ENCODE data around the gene LMNB1.
"Not testable (repeated sequence)": the region's sequence is repeated elsewhere in the genome, so short reads cannot be mapped to it uniquely, and the experiment has no call there.

The LMNB1 gene, protein sequence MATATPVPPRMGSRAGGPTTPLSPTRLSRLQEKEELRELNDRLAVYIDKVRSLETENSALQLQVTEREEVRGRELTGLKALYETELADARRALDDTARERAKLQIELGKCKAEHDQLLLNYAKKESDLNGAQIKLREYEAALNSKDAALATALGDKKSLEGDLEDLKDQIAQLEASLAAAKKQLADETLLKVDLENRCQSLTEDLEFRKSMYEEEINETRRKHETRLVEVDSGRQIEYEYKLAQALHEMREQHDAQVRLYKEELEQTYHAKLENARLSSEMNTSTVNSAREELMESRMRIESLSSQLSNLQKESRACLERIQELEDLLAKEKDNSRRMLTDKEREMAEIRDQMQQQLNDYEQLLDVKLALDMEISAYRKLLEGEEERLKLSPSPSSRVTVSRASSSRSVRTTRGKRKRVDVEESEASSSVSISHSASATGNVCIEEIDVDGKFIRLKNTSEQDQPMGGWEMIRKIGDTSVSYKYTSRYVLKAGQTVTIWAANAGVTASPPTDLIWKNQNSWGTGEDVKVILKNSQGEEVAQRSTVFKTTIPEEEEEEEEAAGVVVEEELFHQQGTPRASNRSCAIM

DNA sequence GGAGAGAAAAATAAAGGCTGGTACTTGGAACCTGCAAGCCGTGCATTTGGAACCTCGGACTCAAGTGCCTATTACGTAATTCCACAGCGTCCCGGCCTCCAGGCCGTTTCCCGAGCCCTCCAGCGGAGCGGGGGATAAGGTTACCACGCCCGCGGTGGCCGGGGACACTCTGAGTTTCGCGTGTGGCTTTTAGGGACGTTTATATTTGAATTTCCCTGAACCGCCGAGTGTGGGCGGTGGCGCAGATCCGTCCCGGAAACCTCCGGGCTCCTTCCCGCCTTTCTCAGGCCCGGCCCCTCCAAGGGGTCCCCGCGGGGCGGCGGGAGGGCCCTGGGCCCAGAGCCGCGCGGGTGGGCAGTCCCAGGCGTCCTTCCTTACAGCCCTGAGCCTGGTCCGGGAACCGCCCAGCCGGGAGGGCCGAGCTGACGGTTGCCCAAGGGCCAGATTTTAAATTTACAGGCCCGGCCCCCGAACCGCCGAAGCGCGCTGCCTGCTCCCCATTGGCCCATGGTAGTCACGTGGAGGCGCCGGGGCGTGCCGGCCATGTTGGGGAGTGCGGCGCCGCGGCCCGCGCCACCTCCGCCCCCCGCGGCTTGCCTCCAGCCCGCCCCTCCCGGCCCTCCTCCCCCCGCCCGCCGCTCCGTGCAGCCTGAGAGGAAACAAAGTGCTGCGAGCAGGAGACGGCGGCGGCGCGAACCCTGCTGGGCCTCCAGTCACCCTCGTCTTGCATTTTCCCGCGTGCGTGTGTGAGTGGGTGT is at the start of gene LMNB1:
TSS of gene LMNB1 (plus strand) at position 638 of the 758 bp plus-strand sequence. CDS start 373 bp downstream, outside the sequence.
- DNase-seq (ENCODE audit: low spot score): peak; percentile 92

DNA sequence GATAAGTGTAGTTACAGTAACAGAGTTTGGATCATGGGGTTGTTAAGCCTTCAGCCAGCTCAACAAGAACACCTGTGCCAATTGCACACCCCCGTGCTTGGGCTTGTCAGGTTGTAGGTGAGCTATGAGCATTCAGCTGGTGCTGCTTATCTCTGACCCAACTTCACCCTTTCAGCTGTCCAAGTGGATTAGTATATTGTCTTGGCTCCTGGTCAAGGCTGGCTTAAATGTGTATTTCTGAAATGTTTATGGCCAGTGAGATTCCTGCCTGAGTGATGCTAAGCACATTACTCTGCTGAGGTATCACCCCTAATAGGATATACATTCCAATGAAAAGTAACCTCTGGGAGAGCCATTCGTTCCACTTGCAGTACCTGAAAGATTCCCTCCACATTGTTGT is 44.2 kb upstream of the LMNB1 start:
- no peak for DNase-seq (ENCODE audit: low spot score)

DNA sequence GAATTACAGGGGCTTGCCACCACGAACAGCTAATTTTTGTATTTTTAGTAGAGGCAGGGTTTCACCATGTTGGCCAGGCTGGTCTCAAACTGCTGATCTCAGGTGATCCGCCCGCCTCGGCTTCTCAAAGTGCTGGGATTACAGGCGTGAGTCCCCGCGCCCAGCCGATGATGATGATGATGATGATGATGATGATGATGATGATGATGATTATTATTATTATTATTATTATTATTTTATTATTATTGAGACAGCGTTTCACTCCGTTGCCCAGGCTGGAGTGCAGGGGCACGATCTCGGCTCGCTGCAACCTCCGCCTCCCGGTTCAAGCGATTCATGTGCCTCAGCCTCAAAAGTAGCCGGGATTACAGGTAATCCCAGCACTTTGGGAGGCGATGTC is 42.4 kb upstream of the LMNB1 start:
- DNase-seq (ENCODE audit: low spot score): not testable (repeated sequence)

DNA sequence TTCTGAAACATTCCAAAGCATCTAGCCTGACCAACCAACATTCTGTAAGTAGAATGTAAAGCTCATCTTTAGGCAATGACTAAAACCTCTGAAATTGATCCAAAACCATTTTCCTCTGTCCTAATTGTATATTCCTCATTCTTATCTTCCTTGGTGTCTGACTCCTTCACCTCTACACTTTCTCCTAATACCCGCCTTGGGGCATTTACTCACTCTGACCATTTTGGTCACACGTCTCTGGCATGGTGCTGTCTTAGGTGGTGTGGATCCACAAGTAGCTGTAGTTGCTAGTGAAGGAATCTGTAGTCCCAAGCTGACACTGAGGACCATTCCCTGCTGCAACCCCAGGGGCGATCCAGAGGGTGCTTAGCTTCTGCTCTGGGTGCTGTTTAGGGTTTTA is 40.8 kb upstream of the LMNB1 start:
- DNase-seq (ENCODE audit: low spot score): no peak

DNA sequence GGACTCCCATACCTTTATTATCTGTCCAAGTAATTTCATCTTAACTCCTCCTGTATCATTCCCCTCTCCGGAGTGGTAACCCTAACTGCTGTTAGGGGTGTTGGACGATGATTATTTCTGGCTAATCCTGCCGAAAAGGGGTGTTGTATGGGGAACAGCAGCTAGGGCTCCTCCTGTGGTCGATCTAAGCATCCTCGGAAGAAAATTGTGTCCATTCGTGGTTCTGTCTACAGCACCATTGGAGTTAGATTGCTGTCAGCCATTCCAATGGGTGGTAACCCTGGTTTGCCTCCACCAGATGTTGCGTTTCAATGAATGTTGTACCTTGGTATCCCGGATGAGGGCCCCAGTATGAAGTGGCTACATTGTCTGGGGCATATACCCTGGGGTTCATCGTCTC is 35.6 kb upstream of the LMNB1 start:
- DNase-seq (ENCODE audit: low spot score): no peak

DNA sequence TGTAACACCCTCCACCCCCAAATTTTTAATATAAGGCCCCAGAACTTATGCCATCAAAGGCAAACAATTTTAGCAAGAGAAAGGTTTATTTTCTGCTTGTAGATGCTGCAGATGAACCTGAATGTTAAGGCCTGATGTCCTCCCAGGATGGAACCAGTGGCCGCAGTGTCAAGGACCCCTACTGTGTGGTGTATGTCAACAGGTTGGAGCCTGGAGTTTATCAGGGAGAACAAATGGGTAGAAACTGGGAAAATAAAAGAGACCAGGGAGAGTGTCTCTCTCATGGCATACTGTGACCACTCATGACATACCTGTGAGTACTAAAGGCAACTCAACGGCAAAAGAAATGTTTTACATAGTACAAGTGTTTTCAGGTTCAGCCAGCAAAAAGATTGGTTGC is 34.5 kb upstream of the LMNB1 start:
- DNase-seq (ENCODE audit: low spot score): no peak

DNA sequence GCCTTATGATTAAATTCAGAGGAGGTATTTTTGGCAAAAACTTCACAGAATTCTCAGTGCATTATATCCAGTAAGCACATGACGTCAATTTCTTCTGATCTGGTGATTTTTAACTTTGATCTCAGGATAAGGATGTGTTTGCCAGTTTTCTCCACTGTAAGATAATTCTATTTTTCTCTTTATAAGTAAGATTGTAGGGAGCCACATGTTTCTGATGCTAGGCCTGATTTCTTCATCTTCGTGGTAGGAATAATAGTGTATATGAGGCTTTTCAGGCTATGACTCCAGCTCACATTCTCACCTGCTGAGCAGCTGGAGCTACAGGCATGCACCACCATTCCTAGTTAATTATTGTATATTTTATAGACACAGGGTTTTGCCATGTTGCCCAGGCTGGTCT is 32.1 kb upstream of the LMNB1 start:
- no peak for DNase-seq (ENCODE audit: low spot score)

DNA sequence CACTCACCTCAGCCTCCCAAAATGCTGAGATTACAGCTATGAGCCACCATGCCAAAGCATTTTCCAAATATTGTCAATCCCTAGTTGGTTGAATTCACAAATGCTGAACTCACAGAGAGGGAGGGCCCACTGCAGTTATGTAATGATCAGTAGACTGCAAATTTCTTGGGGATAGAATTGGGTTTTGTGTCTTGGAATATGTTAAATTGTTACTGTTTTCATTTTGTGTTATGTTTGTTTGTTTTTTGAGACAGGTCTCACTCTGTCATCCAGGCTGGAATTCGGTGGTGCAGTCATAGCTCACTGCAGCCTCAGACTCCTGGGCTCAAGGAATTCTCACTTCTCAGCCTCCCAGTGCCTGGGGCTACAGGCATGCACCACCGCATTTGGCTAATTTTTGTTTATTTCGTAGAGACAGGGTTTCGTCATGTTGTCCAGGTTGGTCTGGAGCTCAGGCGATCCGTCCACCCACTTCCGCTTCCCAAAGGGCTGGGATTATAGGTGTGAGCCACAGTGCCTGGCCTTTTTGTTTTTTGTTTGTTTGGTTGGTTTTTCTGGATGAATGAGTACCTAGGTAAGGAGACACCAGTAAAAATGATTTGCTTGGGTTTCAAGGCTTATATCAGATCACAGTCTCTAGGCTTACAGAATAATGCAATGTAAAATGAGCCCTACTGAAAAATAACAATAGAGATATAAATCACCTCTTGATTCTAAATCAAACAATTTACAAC is 31.5 kb upstream of the LMNB1 start:
- DNase-seq (ENCODE audit: low spot score): no peak

DNA sequence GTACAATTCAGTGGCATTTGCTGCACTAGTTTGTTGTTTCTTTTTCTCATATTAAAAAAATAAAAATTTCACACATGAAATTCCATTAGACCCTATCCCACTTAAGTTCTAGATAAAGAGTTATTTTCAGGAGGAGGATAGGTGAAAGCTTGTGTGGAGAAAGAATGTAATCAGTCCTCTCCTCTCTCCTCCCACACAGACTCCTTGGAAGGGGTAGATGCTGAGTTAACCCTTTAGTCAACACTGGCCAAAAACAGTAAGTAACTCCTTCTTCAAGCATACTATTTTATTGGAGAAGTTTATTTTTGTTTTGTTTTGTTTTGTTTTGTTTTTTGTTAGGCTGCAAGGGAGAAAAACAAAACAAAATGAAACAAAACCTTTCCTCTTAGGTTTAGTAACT is 30.6 kb upstream of the LMNB1 start:
- no peak for DNase-seq (ENCODE audit: low spot score)

DNA sequence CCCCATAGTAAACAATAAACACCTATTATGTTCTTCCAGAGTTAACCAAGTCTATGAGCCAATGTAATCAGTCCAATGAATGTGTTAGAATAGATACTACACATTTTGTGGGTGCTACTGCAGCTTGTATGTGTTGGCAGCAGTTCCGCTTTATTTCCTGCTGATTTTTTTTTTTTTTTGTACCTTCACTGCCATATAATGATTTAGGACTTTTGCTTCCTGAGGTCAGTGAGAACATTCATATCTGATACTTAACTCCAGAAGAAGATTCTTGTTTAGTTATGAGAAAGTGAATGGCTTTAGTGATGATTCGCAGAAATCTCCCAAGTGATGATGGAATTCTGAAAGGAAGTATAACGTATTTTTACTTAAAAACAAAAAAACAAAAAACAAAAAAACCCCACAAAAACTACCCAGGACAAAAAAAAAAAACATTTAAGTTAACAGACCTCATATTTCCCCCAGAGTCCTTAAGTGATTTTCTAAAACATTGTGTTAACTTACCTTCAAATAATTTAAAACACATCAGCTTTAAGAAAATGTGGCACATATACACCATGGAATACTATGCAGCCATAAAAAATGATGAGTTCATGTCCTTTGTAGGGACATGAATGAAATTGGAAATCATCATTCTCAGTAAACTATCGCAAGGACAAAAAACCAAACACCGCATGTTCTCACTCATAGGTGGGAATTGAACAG is 24.7 kb upstream of the LMNB1 start:
- DNase-seq (ENCODE audit: low spot score): no peak

DNA sequence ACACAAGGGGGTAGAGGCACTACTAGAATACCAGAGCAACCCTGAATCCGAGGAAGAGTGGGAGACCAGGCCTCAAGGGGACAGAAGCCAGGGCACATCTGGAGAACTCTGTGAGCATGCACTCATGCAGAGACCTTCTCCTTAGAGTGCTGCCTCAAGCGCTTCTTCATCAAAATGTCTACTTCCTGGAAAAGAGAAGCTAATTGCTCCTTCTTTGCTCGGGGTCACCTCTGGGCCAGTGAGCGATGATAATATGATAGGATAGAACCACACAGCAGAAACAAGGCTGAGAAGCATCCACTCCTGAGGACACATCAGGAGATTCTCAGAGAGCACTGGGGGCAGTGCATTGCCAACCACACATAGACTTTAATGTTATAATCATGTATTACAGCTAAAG is 23.7 kb upstream of the LMNB1 start:
- no peak for DNase-seq (ENCODE audit: low spot score)

DNA sequence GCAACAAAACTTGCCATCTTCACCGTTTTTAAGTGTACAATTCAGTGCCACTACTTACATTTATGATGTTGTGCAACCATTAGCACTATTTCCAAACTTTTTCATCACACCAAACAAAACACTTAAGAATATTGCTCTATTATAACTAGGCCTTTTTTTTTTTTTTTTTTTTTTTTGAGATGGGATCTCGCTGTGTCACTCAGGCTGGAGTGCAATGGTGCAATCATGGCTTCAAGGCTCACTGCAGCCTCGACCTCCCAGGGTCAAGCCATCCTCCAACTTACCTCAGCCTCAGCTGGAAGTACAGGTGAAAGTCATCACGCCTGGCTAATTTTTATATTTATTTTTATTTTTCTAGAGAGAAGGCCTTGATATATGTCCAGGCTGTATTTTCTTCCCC is 22.3 kb upstream of the LMNB1 start:
- DNase-seq (ENCODE audit: low spot score): no peak

DNA sequence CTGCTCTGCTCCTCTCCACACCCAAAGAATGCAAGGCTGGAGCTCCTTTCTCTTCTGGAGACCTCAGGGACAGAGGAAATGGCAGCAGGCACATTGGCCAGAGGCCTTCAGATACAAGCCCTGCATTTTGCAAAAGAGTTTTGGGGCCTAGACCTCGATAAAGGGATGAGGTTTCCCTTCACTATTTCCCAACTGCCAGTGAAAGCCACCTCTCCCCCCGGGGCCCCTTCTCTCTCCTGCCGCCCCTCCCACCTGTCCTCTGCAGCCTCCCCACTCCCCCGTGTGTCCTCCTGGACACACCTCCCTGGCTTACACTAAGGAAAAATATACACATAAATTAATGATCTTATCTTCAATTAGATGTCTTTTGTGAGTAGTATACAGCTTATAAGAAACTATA is 21.3 kb upstream of the LMNB1 start:
- no peak for DNase-seq (ENCODE audit: low spot score)

DNA sequence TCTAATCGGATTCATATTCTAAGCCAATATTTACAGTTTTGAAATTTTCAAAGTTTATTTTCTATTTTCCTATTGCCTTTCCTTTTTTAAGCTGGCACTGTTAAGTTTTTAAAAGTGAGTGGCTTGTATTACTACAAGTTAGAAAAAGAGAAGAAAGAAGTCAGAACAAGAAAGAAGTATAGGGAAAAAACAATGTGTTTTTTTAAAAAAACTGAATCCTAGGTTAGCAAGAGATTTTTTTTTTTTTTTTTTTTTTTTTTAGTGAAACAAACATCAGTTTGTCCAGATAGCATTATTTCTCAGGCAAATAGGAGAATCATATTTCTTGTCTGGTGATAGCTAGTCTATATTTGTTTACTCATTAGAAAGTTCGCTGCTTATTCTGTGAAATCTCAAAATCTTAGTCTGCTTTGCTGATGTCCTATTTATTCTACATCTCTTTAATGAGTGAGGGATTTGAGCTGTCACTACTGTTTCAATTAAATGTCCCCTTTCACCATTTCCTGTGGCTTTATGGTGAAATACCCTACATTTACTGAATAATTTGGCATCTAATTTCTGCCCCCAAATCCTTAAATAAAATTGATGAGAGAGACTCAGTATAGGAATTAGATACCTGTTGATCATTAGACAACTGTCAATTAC is 19.1 kb upstream of the LMNB1 start:
- no peak for DNase-seq (ENCODE audit: low spot score)

DNA sequence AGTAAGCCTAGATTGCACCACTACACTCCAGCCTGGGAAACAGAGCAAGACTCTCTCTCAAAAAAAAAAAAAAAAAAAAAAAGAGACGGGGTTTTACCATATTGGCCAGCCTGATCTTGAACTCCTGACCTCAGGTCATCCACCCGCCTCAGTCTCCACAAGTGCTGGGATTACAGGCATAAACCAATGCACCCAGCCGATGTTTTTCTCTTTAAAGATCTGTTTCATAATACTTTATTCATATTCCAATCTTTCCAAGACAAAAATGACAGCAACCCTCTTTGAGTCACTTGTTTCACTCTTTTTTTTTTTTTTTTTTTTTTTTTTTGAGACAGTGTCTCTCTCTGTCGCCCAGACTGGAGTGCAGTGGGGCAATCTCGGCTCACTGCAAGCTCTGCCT is 13.6 kb upstream of the LMNB1 start:
- no peak for DNase-seq (ENCODE audit: low spot score)

DNA sequence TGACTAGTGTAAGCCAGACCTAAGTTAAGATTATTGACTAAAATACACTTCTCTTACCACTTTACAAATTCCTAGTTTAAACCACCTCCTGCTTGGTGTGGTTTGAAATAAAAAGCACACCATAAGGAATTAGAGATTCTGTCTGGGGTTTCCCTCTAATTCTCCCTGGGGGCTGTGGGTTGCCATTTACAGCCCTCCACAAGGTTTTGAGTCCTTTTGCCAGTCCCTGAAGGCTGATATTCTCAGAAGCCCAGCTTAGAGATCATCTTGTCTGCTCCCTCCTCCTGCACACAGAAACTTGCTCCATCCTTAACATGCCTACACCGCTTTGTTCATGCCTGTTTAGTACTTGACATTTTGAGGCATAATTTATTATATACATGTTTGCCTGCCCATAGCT is 7.2 kb upstream of the LMNB1 start:
- DNase-seq (ENCODE audit: low spot score): no peak

DNA sequence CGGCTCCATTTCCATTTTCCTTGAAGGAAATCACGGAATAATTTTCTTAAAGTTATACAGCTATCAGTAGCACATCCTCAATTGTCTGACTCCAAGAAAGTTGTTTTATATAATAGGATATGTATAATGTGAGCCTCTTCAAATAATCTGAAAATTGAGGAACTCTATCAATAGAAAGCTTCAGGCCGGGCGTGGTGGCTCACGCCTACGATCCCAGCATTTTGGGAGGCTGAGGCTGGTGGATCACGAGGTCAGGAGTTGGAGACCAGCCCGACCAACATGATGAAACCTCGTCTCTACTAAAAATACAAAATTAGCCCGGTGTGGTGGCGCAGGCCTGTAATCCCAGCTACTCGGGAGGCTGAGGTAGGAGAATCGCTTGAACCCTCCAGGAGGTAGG is 3.4 kb upstream of the LMNB1 start:
- DNase-seq (ENCODE audit: low spot score): not testable (repeated sequence)

DNA sequence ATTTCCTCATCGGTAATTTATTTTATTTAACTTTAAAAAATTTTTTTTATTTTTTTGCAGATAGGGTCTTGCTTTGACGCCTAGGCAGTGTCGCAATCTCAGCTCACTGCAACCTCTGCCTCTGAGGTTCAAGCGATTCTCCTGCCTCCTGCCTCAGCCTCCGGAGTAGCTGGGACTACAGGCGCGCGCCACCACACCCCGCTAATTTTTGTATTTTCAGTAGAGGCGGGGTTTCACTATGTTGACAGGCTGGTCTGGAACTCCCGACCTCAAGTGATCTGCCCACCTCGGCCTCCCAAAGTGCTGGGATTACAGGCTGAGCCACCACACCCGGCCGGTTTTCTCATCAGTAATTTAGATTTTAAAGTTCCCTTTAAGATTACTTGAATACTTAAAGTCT is 2.3 kb upstream of the LMNB1 start:
- DNase-seq (ENCODE audit: low spot score): not testable (repeated sequence)

DNA sequence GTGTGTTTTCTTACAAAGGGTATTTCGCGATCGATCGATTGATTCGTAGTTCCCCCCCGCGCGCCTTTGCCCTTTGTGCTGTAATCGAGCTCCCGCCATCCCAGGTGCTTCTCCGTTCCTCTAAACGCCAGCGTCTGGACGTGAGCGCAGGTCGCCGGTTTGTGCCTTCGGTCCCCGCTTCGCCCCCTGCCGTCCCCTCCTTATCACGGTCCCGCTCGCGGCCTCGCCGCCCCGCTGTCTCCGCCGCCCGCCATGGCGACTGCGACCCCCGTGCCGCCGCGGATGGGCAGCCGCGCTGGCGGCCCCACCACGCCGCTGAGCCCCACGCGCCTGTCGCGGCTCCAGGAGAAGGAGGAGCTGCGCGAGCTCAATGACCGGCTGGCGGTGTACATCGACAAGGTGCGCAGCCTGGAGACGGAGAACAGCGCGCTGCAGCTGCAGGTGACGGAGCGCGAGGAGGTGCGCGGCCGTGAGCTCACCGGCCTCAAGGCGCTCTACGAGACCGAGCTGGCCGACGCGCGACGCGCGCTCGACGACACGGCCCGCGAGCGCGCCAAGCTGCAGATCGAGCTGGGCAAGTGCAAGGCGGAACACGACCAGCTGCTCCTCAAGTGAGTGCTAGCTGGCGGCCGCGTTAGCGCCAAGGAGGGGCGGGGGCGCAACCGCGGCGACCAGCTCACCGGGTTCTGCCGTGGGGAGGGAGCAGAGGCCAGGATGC is 480 bp downstream of the LMNB1 start:
- DNase-seq (ENCODE audit: low spot score): peak; percentile 73

DNA sequence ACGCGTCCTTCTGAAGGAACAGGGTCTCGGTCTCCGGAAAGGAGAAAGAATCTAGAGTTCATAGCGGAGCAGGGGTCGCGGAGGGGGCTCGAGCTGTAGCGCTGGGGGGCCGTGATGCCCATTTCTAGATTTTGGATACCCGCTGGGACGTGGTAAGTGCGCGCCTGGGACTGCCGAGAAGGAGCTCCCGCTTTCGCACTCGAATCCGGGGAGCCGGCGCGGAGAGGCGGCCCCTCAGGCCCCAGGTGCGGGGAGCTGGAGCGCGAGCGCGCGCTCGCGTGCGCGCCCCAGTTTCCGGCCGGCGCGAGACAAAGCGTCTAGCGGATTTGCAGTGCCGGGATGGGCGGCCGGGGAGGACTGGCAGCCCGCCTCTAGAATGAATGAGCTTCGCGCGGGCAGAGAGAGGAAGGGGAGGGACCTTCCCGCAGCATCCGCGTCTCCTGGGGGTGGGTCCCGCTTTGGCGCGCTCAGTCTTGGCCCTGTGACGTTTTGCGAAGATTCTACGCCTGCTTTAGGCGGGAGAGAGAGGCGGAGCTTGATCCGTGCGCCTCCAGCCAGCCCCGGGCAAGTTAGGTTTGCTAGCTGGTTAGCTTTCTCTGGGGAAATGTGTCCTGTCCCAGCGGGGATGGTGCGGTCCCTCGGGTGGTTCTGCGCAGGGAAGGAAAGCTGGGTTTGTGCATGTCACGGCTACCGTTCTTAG is 1.2 kb downstream of the LMNB1 start:
- peak; percentile 93 for DNase-seq (ENCODE audit: low spot score)

Data from Ammon's horn (tissue), 1 donor.